GM12873 (cell line): ENCODE measurements around the gene NCK2.
A peak's percentile ranks its signal among the peaks of the same experiment; 100 is the strongest.

Source experiments
- CTCF ChIP-seq: IDR thresholded peaks from 2 replicates; pipeline ENCODE4 v1.5.1; 2012; ENCODE audit warnings: low read depth, mild to moderate bottlenecking, moderate library complexity, low read length, control low read depth; ENCODE audit not compliant: insufficient read depth; ENCODE audit errors: missing control alignments

NCK2 gene

GRCh38 chr2:105882920-105883435 is 138.3 kb downstream of the NCK2 start:
- TF ChIP-seq CTCF: no peak

GRCh38 chr2:105883911-105884694 is 139.4 kb downstream of the NCK2 start:
- TF ChIP-seq CTCF: no peak

- TF ChIP-seq CTCF: no peak
Observed at GRCh38 chr2:105885456-105885855, 140.7 kb downstream of the NCK2 start.

- no peak for TF ChIP-seq CTCF
Observed at GRCh38 chr2:105886029-105886454, 141.3 kb downstream of the NCK2 start.

- no peak for TF ChIP-seq CTCF
Observed at GRCh38 chr2:105886687-105887086, 142.0 kb downstream of the NCK2 start.

- TF ChIP-seq CTCF: no peak
Observed at GRCh38 chr2:105887256-105887655, 142.5 kb downstream of the NCK2 start.

GRCh38 chr2:105888625-105889024 is 143.9 kb downstream of the NCK2 start:
- TF ChIP-seq CTCF: peak; percentile 47
